HG02981 (cell line): ENCODE data around the gene NCAPH2.
"Not testable (repeated sequence)": the region's sequence is repeated elsewhere in the genome, so short reads cannot be mapped to it uniquely, and the experiment has no call there.

Experiments
- ATAC-seq: cut with Tn5 transposase; IDR thresholded peaks from one replicate; pipeline ENCODE4 v1.9.1; 2021; ENCODE audit warnings: mild to moderate bottlenecking, moderate library complexity; ENCODE audit not compliant: unreplicated experiment

NCAPH2 gene

GRCh38 chr22:50516891-50517290, 8.9 kb downstream of the NCAPH2 start:
- no peak for ATAC-seq

GRCh38 chr22:50517495-50518260, 9.7 kb downstream of the NCAPH2 start:
- no peak for ATAC-seq

GRCh38 chr22:50518606-50519005, 10.6 kb downstream of the NCAPH2 start:
- no peak for ATAC-seq

- no peak for ATAC-seq
These were observed 11.1 kb downstream of the NCAPH2 start for GRCh38 chr22:50519151-50519550.

GRCh38 chr22:50520184-50520583, 12.2 kb downstream of the NCAPH2 start:
- not testable (repeated sequence) for ATAC-seq

GRCh38 chr22:50520826-50521453, 12.9 kb downstream of the NCAPH2 start:
- no peak for ATAC-seq

- ATAC-seq: no peak
These were observed 13.7 kb downstream of the NCAPH2 start for GRCh38 chr22:50521710-50522109.

GRCh38 chr22:50522208-50522805, 14.3 kb downstream of the NCAPH2 start:
- no peak for ATAC-seq

- ATAC-seq: no peak
These were observed 14.9 kb downstream of the NCAPH2 start for GRCh38 chr22:50522806-50523438.

- ATAC-seq: no peak
These were observed 15.4 kb downstream of the NCAPH2 start for GRCh38 chr22:50523458-50523805.

GRCh38 chr22:50523806-50524675, 16.0 kb downstream of the NCAPH2 start:
- ATAC-seq: no peak

GRCh38 chr22:50524676-50525103, 16.7 kb downstream of the NCAPH2 start:
- ATAC-seq: no peak

GRCh38 chr22:50525104-50525857, 17.3 kb downstream of the NCAPH2 start, which contains the start of gene SCO2:
TSS of gene SCO2 (minus strand) at chr22:50525598. CDS start at chr22:50524411, 1,187 bp downstream.
- ATAC-seq: peak; percentile 32

- no peak for ATAC-seq
These were observed 17.8 kb downstream of the NCAPH2 start for GRCh38 chr22:50525858-50526107.

GRCh38 chr22:50526108-50526833, 18.2 kb downstream of the NCAPH2 start:
- peak; percentile 33 for ATAC-seq

GRCh38 chr22:50526834-50527801, 19.1 kb downstream of the NCAPH2 start:
- no peak for ATAC-seq

- ATAC-seq: no peak
These were observed 20.1 kb downstream of the NCAPH2 start for GRCh38 chr22:50527921-50528681.
